SU-DHL-6 (cell line): ENCODE data around the gene WWTR1.

Source experiments
- EZH2phosphoT487 ChIP-seq: fragments of 200-600 bp; sonication (generic), shearing (Covaris generic); conservative IDR thresholded peaks from 2 replicates; pipeline ENCODE4 v1.6.1; 2018; ENCODE audit warnings: mild to moderate bottlenecking, antibody characterized with exemption, low read length, moderate library complexity, mixed read lengths
- TF ChIP-seq, protein P1 (sequence below): fragments of 200-600 bp; sonication (generic); IDR thresholded peaks from one replicate; pipeline ENCODE4 v1.5.1; 2017; ENCODE audit warnings: antibody characterized with exemption, mild to moderate bottlenecking, low read length, moderate library complexity; ENCODE audit not compliant: insufficient read depth, poor library complexity, severe bottlenecking

DNA sequence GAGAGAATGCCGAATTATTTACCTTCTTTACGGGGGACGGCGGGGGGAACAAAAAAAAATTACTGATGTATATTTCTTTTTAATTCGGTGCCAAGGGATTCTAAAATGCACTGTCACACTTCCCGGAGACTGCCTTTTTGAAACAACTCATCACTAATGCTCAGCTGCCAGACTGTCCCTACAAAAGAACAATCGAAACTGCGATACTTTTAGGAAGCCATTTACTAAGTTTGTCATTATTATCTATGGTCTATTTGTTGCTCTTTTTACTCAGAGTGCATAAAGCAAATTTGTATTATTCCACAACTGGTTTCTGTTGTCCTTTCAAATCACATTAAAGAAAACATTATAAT, 122.5 kb downstream of the WWTR1 start:
- TF ChIP-seq, protein P1, sequence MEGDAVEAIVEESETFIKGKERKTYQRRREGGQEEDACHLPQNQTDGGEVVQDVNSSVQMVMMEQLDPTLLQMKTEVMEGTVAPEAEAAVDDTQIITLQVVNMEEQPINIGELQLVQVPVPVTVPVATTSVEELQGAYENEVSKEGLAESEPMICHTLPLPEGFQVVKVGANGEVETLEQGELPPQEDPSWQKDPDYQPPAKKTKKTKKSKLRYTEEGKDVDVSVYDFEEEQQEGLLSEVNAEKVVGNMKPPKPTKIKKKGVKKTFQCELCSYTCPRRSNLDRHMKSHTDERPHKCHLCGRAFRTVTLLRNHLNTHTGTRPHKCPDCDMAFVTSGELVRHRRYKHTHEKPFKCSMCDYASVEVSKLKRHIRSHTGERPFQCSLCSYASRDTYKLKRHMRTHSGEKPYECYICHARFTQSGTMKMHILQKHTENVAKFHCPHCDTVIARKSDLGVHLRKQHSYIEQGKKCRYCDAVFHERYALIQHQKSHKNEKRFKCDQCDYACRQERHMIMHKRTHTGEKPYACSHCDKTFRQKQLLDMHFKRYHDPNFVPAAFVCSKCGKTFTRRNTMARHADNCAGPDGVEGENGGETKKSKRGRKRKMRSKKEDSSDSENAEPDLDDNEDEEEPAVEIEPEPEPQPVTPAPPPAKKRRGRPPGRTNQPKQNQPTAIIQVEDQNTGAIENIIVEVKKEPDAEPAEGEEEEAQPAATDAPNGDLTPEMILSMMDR, result no peak
- TF ChIP-seq EZH2phosphoT487, result no peak
